ENCODE data around the gene ITCH. TPM values are rescaled to one million over a fixed set of nuclear protein-coding genes. Genes with fewer than 3 reads are reported as not detected.

The ITCH gene
- total and polyA plus RNA-seq, 2 of the 8 experiments (the other 6 are each of a cell fraction or from before 2014, with no cell fraction given), result 3.9 to 45.2 TPM

GRCh38 chr20:34557936-34558319, 194.9 kb downstream of the ITCH start (continued):
- TF ChIP-seq RXRA (IDR thresholded peaks at IDR 0.05; ENCODE audit: insufficient read depth, low read depth, low read length) (no peak), KDM5A (IDR thresholded peaks at IDR 0.05; ENCODE audit: low read length) (no peak), CEBPB (IDR thresholded peaks at IDR 0.05; ENCODE audit: low read depth, low read length) (no peak), RNF2 (IDR thresholded peaks at IDR 0.05; ENCODE audit: borderline replicate concordance, low read depth, low read length, missing control alignments, poor library complexity, severe bottlenecking) (no peak)
